ENCODE results near the gene PNMA6F.

GRCh38 chrX:153370293-153371055 lies 48.9 kb upstream of the PNMA6F start:
- no peak for TF ChIP-seq CTCF (IDR thresholded peaks at IDR 0.05; ENCODE audit: low read depth, low read length, poor library complexity, severe bottlenecking)
- TF ChIP-seq EZH2phosphoT487 (IDR thresholded peaks at IDR 0.05; ENCODE audit: borderline replicate concordance, low read length) = no peak
